B cell (primary cell): ENCODE results near the gene TAS2R13.

Experiments
- CTCF ChIP-seq: fragments of 200-600 bp; IDR thresholded peaks from one replicate; pipeline ENCODE4 v1.8.0; 2022; ENCODE audit warnings: antibody characterized with exemption, mild to moderate bottlenecking
- EZH2 ChIP-seq: IDR thresholded peaks from 2 replicates; pipeline ENCODE4 v1.6.1; 2012; ENCODE audit warnings: borderline replicate concordance, low read depth, mild to moderate bottlenecking, moderate library complexity, low read length; ENCODE audit not compliant: insufficient read depth, poor library complexity, severe bottlenecking

- TF ChIP-seq CTCF = no peak
- no peak for TF ChIP-seq EZH2
These were observed 7.9 kb downstream of the TAS2R13 start for GRCh38 chr12:10901427-10901826.
